Measurements from ENCODE around the gene UBALD2.

Gene UBALD2

GRCh38 chr17:76233588-76234353 is 31.4 kb upstream of the UBALD2 start:
- no peaks in the 10 kb centered on the region for H3F3A ChIP-seq (ENCODE audit: insufficient read depth, low read length)
- no peaks in the 10 kb centered on the region for H3K9me3 ChIP-seq (replicated peaks; ENCODE audit: insufficient read depth, low read length)
- H3K27me3 ChIP-seq (replicated peaks; ENCODE audit: insufficient read depth, low read length), result no peaks in the 10 kb centered on the region
- no peak overlapping the region for H3K9ac ChIP-seq (ENCODE audit: low read length)
- H3K4me1 ChIP-seq (ENCODE audit: low read length), result no peaks in the 10 kb centered on the region
- no peaks in the 10 kb centered on the region for H3K79me2 ChIP-seq (ENCODE audit: low read length)
- H3K36me3 ChIP-seq (replicated peaks; ENCODE audit: insufficient read depth, low read length), result no peaks in the 10 kb centered on the region
- no peaks in the 10 kb centered on the region for H3K9me2 ChIP-seq (replicated peaks; ENCODE audit: insufficient read depth, low read length)
- H3K4me3 ChIP-seq (ENCODE audit: low read length), result no peak overlapping the region
- H3K4me2 ChIP-seq (ENCODE audit: low read depth, low read length), result no peak overlapping the region
- H4K20me1 ChIP-seq (ENCODE audit: insufficient read depth, low read length), result no peaks in the 10 kb centered on the region
- no peak overlapping the region for H3K27ac ChIP-seq (ENCODE audit: low read length)
- DNase-seq, result no peak
- TF ChIP-seq EZH2 (optimal IDR thresholded peaks at IDR 0.05; ENCODE audit: low read depth, low read length) (no peak), EZH2phosphoT487 (IDR thresholded peaks at IDR 0.05; ENCODE audit: low read length) (no peak), CTCF (IDR thresholded peaks at IDR 0.05; ENCODE audit: low read length) (no peak)
- no peak overlapping the region for H2AFZ ChIP-seq (ENCODE audit: low read length)

- TF ChIP-seq EZH2 (optimal IDR thresholded peaks at IDR 0.05; ENCODE audit: low read depth, low read length) (no peak), EZH2phosphoT487 (IDR thresholded peaks at IDR 0.05; ENCODE audit: low read length) (no peak), CTCF (IDR thresholded peaks at IDR 0.05; ENCODE audit: low read length) (no peak)
- Histone ChIP-seq H4K20me1 (ENCODE audit: insufficient read depth, low read length) (no peaks in the 10 kb centered on the region), H3F3A (ENCODE audit: insufficient read depth, low read length) (no peaks in the 10 kb centered on the region), H3K4me2 (ENCODE audit: low read depth, low read length) (no peak overlapping the region), H2AFZ (ENCODE audit: low read length) (no peak overlapping the region), H3K79me2 (ENCODE audit: low read length) (no peaks in the 10 kb centered on the region), H3K36me3 (replicated peaks; ENCODE audit: insufficient read depth, low read length) (no peaks in the 10 kb centered on the region), H3K4me3 (ENCODE audit: low read length) (no peak overlapping the region), H3K9me2 (replicated peaks; ENCODE audit: insufficient read depth, low read length) (no peaks in the 10 kb centered on the region), H3K27me3 (replicated peaks; ENCODE audit: insufficient read depth, low read length) (no peaks in the 10 kb centered on the region), H3K4me1 (ENCODE audit: low read length) (no peaks in the 10 kb centered on the region), H3K9ac (ENCODE audit: low read length) (no peak overlapping the region), H3K27ac (ENCODE audit: low read length) (no peak overlapping the region), H3K9me3 (replicated peaks; ENCODE audit: insufficient read depth, low read length) (no peaks in the 10 kb centered on the region)
- no peak for DNase-seq
These were observed 30.8 kb upstream of the UBALD2 start for GRCh38 chr17:76234354-76234679.

GRCh38 chr17:76235883-76236282 is 29.3 kb upstream of the UBALD2 start:
- H3F3A ChIP-seq (ENCODE audit: insufficient read depth, low read length), result no peaks in the 10 kb centered on the region
- no peak overlapping the region for H3K27ac ChIP-seq (ENCODE audit: low read length)
- no peak overlapping the region for H3K9ac ChIP-seq (ENCODE audit: low read length)
- H3K4me3 ChIP-seq (ENCODE audit: low read length), result no peak overlapping the region
- H3K4me1 ChIP-seq (ENCODE audit: low read length), result peaks cover 2% of the 10 kb centered on the region; the same call in 1 of the 2 replicates
- no peaks in the 10 kb centered on the region for H3K9me3 ChIP-seq (replicated peaks; ENCODE audit: insufficient read depth, low read length)
- H2AFZ ChIP-seq (ENCODE audit: low read length), result no peak overlapping the region
- H3K27me3 ChIP-seq (replicated peaks; ENCODE audit: insufficient read depth, low read length), result no peaks in the 10 kb centered on the region
- no peak overlapping the region for H3K4me2 ChIP-seq (ENCODE audit: low read depth, low read length)
- no peaks in the 10 kb centered on the region for H3K9me2 ChIP-seq (replicated peaks; ENCODE audit: insufficient read depth, low read length)
- no peaks in the 10 kb centered on the region for H3K79me2 ChIP-seq (ENCODE audit: low read length)
- H3K36me3 ChIP-seq (replicated peaks; ENCODE audit: insufficient read depth, low read length), result no peaks in the 10 kb centered on the region
- no peaks in the 10 kb centered on the region for H4K20me1 ChIP-seq (ENCODE audit: insufficient read depth, low read length)
- TF ChIP-seq CTCF (IDR thresholded peaks at IDR 0.05; ENCODE audit: low read length) (no peak), EZH2 (optimal IDR thresholded peaks at IDR 0.05; ENCODE audit: low read depth, low read length) (no peak), EZH2phosphoT487 (IDR thresholded peaks at IDR 0.05; ENCODE audit: low read length) (no peak)
- DNase-seq, result no peak
